HepG2 (cell line): ENCODE results near the gene FAM83C. TPM values are rescaled to one million over a fixed set of nuclear protein-coding genes. Genes with fewer than 3 reads are reported as not detected.

ENCODE experiments used
- CHD4 ChIP-seq: fragments of 200-600 bp; sonication (generic); IDR thresholded peaks from 2 replicates; pipeline ENCODE4 v1.7.0; 2017; ENCODE audit warnings: mild to moderate bottlenecking, low read length, borderline replicate concordance
- CREB1 ChIP-seq, 2 experiments: fragments of 450-650 bp in 1 of 2; IDR thresholded peaks; 2 replicates each; pipeline ENCODE4 v1.6.1; 2016 to 2017; ENCODE audit warnings: control low read depth in 1 of 2, mild to moderate bottlenecking in 1 of 2, missing compliant biosample characterization in 1 of 2, missing genetic modification characterization in 1 of 2
- HMG20B ChIP-seq: conservative IDR thresholded peaks from 2 replicates; pipeline ENCODE4 v1.6.1; 2016; ENCODE audit warnings: missing genetic modification reagents, missing compliant biosample characterization
- HNRNPUL1 ChIP-seq: fragments of 200-400 bp; formaldehyde crosslinking; IDR thresholded peaks from 2 replicates; pipeline ENCODE4 v1.6.1; 2017; ENCODE audit warnings: low read depth, mild to moderate bottlenecking, low read length, moderate library complexity
- IRF9 ChIP-seq: sonication (generic); formaldehyde crosslinking; IDR thresholded peaks from 2 replicates; pipeline ENCODE4 v1.8.0; 2022; ENCODE audit warnings: missing genetic modification reagents, mild to moderate bottlenecking, borderline replicate concordance
- PAWR ChIP-seq: sonication (generic); formaldehyde crosslinking; IDR thresholded peaks from 2 replicates; pipeline ENCODE4 v1.4.0; 2020; ENCODE audit warnings: missing genetic modification reagents, mild to moderate bottlenecking, borderline replicate concordance
- PAXIP1 ChIP-seq: sonication (generic); formaldehyde crosslinking; conservative IDR thresholded peaks from 2 replicates; pipeline ENCODE4 v1.4.0; 2020; ENCODE audit warnings: mild to moderate bottlenecking, missing genetic modification reagents, moderate library complexity
- RNF2 ChIP-seq: fragments of 450-650 bp; conservative IDR thresholded peaks from 2 replicates; pipeline ENCODE4 v1.6.1; 2016; ENCODE audit warnings: low read depth
- SNAI1 ChIP-seq: sonication (generic); formaldehyde crosslinking; IDR thresholded peaks from 2 replicates; pipeline ENCODE4 v1.5.0; 2020; ENCODE audit warnings: mild to moderate bottlenecking, missing genetic modification reagents, borderline replicate concordance
- THYN1 ChIP-seq: sonication (generic); formaldehyde crosslinking; IDR thresholded peaks from 2 replicates; pipeline ENCODE4 v1.8.1; 2023; ENCODE audit warnings: low read depth, mild to moderate bottlenecking, moderate library complexity, missing genetic modification reagents, borderline replicate concordance
- TOPORS ChIP-seq: sonication (generic); formaldehyde crosslinking; IDR thresholded peaks from 2 replicates; pipeline ENCODE4 v1.8.0; 2023; ENCODE audit warnings: mild to moderate bottlenecking, missing genetic modification reagents
- ZBTB10 ChIP-seq: sonication (generic); formaldehyde crosslinking; IDR thresholded peaks from 2 replicates; pipeline ENCODE4 v1.4.0; 2020; ENCODE audit warnings: missing genetic modification reagents, borderline replicate concordance
- ZNF205 ChIP-seq: IDR thresholded peaks from 2 replicates; pipeline ENCODE4 v1.6.1; 2018; ENCODE audit warnings: missing biosample characterization, missing genetic modification reagents
- ZNF530 ChIP-seq: sonication (generic); formaldehyde crosslinking; IDR thresholded peaks from 2 replicates; pipeline ENCODE4 v1.5.0; 2020; ENCODE audit warnings: low read depth, mild to moderate bottlenecking, missing genetic modification reagents
- ZNF672 ChIP-seq: sonication (generic); formaldehyde crosslinking; IDR thresholded peaks from 2 replicates; pipeline ENCODE4 v1.8.1; 2022; ENCODE audit warnings: missing genetic modification reagents
- ZNF747 ChIP-seq: sonication (generic); formaldehyde crosslinking; IDR thresholded peaks from 2 replicates; pipeline ENCODE4 v1.8.1; 2023; ENCODE audit warnings: missing genetic modification reagents, mild to moderate bottlenecking, borderline replicate concordance
- polyA plus RNA-seq, 8 experiments: library from polyadenylated mRNA; depleted of rRNA in 3 of 8; stranded (reverse) in 7 of 8; unstranded in 1 of 8; fragments of >200 nt; fragmentation: Illumina TruSeq in 4 of 8; extraction: Trizol in 4 of 8; gene quantifications; 2 replicates each; pipeline versions ENCODE4 v1.2.1 to v1.2.3, GENCODE V29; 2011 to 2016; ENCODE audit warnings: low read depth in 4 of 8, missing spikeins in 1 of 8, mixed read lengths in 1 of 8; ENCODE audit not compliant: insufficient read depth in 1 of 8
- total RNA-seq, 5 experiments: library from RNA; depleted of rRNA; stranded (reverse); fragments of >200 nt; fragmentation: Illumina TruSeq; extraction: Trizol; gene quantifications; 2 replicates each; pipeline ENCODE4 v1.2.3, GENCODE V29; 2016; ENCODE audit warnings: low read depth in 1 of 5

FAM83C gene
- total and polyA plus RNA-seq, 2 of the 13 experiments (the other 11 are each of a cell fraction or from before 2014, with no cell fraction given), result 0.04 TPM; not detected in 1

GRCh38 chr20:35293303-35294292 is 1.4 kb upstream of the FAM83C start (continued):
- no peak for TF ChIP-seq ZNF747
- no peak for TF ChIP-seq ZNF672 (CRISPR knock-in tag)
- TF ChIP-seq THYN1, result no peak
- no peak for TF ChIP-seq IRF9
- no peak for TF ChIP-seq TOPORS (CRISPR knock-in tag)
- no peak for TF ChIP-seq PAWR
- TF ChIP-seq ZBTB10 (CRISPR knock-in tag), result no peak
- no peak for TF ChIP-seq ZNF205 (CRISPR knock-in tag)
- TF ChIP-seq ZNF530 (CRISPR knock-in tag), result no peak
- no peak for TF ChIP-seq HMG20B (CRISPR knock-in tag)
- TF ChIP-seq CREB1 (IDR thresholded peaks at IDR 0.05), result no peak
- no peak for TF ChIP-seq CREB1 (CRISPR knock-in tag; IDR thresholded peaks at IDR 0.05)
- peak; percentile 58; the same call in 1 of the 2 replicates for TF ChIP-seq PAXIP1 (CRISPR knock-in tag)
- no peak; the same call in 1 of the 2 replicates for TF ChIP-seq RNF2
- TF ChIP-seq HNRNPUL1, result no peak
- no peak for TF ChIP-seq CHD4
- no peak; the same call in 1 of the 2 replicates for TF ChIP-seq SNAI1 (CRISPR knock-in tag)
